ENCODE results near the gene FZD10. TPM values are rescaled to one million over a fixed set of nuclear protein-coding genes. Genes with fewer than 3 reads are reported as not detected.

Gene FZD10, protein sequence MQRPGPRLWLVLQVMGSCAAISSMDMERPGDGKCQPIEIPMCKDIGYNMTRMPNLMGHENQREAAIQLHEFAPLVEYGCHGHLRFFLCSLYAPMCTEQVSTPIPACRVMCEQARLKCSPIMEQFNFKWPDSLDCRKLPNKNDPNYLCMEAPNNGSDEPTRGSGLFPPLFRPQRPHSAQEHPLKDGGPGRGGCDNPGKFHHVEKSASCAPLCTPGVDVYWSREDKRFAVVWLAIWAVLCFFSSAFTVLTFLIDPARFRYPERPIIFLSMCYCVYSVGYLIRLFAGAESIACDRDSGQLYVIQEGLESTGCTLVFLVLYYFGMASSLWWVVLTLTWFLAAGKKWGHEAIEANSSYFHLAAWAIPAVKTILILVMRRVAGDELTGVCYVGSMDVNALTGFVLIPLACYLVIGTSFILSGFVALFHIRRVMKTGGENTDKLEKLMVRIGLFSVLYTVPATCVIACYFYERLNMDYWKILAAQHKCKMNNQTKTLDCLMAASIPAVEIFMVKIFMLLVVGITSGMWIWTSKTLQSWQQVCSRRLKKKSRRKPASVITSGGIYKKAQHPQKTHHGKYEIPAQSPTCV
- total RNA-seq (2021; ENCODE audit: unreplicated experiment) (not detected), Bru-seq, nascent RNA (not detected), BruChase-seq, experiment 1, labeled RNA remaining after a 2-hour chase (not detected), BruChase-seq, experiment 2, labeled RNA remaining after a 6-hour chase (not detected)
- not detected for polyA plus RNA-seq (2012; ENCODE audit: insufficient read length)
- long read RNA-seq, result 0 reads

DNA sequence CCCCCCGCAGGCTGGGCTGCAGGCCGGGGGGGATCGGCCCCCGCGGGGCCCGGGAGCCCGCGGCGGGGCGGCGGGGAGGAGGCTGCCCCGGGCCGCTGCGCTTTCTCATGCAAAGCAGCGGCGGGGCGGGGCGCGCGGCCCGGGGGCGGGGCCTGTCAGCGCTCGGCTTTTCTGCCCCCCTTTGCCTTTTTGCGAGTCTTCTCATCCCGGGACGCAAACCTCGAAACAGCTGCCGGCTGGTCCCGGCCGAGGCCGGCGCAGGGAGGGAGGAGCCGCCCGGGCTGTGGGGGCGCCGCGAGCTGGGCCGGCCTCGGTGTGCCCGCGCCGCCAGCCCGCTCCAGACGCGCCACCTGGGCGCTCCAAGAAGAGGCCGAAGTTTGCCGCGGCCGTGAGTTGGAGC, at the start of gene FZD10:
Gene FZD10 (plus strand): TSS at position 198 of the 400 bp plus-strand sequence. CDS start 479 bp downstream, outside the sequence.
- H3K4me3 ChIP-seq (ENCODE audit: low read depth in 2 of 2, low read length in 2 of 2), result no peak within 1 kb of the TSS
- ChIA-PET CTCF (no interaction called here), POLR2A (no interaction called here)
- TF ChIP-seq, protein P1, sequence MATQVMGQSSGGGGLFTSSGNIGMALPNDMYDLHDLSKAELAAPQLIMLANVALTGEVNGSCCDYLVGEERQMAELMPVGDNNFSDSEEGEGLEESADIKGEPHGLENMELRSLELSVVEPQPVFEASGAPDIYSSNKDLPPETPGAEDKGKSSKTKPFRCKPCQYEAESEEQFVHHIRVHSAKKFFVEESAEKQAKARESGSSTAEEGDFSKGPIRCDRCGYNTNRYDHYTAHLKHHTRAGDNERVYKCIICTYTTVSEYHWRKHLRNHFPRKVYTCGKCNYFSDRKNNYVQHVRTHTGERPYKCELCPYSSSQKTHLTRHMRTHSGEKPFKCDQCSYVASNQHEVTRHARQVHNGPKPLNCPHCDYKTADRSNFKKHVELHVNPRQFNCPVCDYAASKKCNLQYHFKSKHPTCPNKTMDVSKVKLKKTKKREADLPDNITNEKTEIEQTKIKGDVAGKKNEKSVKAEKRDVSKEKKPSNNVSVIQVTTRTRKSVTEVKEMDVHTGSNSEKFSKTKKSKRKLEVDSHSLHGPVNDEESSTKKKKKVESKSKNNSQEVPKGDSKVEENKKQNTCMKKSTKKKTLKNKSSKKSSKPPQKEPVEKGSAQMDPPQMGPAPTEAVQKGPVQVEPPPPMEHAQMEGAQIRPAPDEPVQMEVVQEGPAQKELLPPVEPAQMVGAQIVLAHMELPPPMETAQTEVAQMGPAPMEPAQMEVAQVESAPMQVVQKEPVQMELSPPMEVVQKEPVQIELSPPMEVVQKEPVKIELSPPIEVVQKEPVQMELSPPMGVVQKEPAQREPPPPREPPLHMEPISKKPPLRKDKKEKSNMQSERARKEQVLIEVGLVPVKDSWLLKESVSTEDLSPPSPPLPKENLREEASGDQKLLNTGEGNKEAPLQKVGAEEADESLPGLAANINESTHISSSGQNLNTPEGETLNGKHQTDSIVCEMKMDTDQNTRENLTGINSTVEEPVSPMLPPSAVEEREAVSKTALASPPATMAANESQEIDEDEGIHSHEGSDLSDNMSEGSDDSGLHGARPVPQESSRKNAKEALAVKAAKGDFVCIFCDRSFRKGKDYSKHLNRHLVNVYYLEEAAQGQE (IDR thresholded peaks at IDR 0.05; ENCODE audit: insufficient read depth in 1 of 2, low read depth in 2 of 2, low read length in 1 of 2), result no peak
- TF ChIP-seq POLR2AphosphoS5 (IDR thresholded peaks at IDR 0.05; ENCODE audit: low read depth, low read length) (no peak), TCF7L2 (IDR thresholded peaks at IDR 0.05; ENCODE audit: low read depth, low read length) (no peak)
- DNase-seq (ENCODE audit: low read depth, low spot score), result no peak
- in situ Hi-C loops (cut with HindIII; ENCODE audit: low pct_unique_long_range_greater_than_20kb, low sequenced_read_pairs) (no loop called here), intact Hi-C loops (cut with micrococcal nuclease; ENCODE audit: unreplicated experiment) (no loop called here)
- H3K4me1 ChIP-seq (ENCODE audit: control insufficient read depth, insufficient read depth, low read length), result no peaks in the 10 kb centered on the region
- H3K36me3 ChIP-seq (ENCODE audit: control insufficient read depth, insufficient read depth, low read length), result no peaks in the 10 kb centered on the region
- BruUV-seq (replicated peaks), result no TSS peak
- no peak within 1 kb of the TSS for H3K27ac ChIP-seq (ENCODE audit: low read length)
- H3K27me3 ChIP-seq (ENCODE audit: control insufficient read depth, insufficient read depth, low read length), result peaks cover 5% of the 10 kb centered on the region
- no peak for ATAC-seq
- H3K9me3 ChIP-seq (ENCODE audit: control insufficient read depth, insufficient read depth, low read depth, low read length), result no peaks in the 10 kb centered on the region

DNA sequence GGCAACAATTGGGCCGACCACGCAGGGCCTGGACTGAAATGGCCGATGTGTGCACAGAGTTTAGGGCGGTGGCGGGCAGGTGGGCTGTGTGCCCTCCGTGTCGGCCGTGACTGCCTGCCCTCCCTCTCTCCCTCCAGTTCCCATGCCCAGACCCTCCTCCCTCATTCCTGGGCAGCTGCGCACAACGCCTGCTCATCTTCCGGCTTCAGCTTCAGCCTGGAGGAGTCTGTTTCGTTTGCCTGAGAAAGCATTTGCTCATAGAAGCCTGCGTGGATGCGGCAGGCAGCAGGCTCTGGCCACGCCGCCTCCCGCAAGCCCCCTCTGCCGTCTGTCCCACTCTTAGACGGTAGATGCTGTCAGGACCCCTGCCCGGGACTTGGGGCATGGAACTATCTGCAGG, 47.3 kb upstream of the FZD10 start:
- ATAC-seq, result no peak
- Histone ChIP-seq H3K36me3 (ENCODE audit: control insufficient read depth, insufficient read depth, low read length) (no peaks in the 10 kb centered on the region), H3K27ac (ENCODE audit: low read length) (no peak overlapping the region), H3K4me3 (ENCODE audit: low read depth in 2 of 2, low read length in 2 of 2) (no peak overlapping the region), H3K27me3 (ENCODE audit: control insufficient read depth, insufficient read depth, low read length) (no peaks in the 10 kb centered on the region), H3K4me1 (ENCODE audit: control insufficient read depth, insufficient read depth, low read length) (no peaks in the 10 kb centered on the region), H3K9me3 (ENCODE audit: control insufficient read depth, insufficient read depth, low read depth, low read length) (no peaks in the 10 kb centered on the region)
- no peak for DNase-seq (ENCODE audit: low read depth, low spot score)
- BruUV-seq (replicated peaks), result no TSS peak
- ChIA-PET POLR2A (no interaction called here), CTCF (no interaction called here)
- intact Hi-C loops (cut with micrococcal nuclease; ENCODE audit: unreplicated experiment), result no loop called here
- TF ChIP-seq, protein P2, sequence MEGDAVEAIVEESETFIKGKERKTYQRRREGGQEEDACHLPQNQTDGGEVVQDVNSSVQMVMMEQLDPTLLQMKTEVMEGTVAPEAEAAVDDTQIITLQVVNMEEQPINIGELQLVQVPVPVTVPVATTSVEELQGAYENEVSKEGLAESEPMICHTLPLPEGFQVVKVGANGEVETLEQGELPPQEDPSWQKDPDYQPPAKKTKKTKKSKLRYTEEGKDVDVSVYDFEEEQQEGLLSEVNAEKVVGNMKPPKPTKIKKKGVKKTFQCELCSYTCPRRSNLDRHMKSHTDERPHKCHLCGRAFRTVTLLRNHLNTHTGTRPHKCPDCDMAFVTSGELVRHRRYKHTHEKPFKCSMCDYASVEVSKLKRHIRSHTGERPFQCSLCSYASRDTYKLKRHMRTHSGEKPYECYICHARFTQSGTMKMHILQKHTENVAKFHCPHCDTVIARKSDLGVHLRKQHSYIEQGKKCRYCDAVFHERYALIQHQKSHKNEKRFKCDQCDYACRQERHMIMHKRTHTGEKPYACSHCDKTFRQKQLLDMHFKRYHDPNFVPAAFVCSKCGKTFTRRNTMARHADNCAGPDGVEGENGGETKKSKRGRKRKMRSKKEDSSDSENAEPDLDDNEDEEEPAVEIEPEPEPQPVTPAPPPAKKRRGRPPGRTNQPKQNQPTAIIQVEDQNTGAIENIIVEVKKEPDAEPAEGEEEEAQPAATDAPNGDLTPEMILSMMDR (IDR thresholded peaks at IDR 0.05), result no peak
- TF ChIP-seq SIN3A (IDR thresholded peaks at IDR 0.05; ENCODE audit: borderline replicate concordance, insufficient read depth, low read depth, low read length), result no peak
- TF ChIP-seq TCF7L2 (IDR thresholded peaks at IDR 0.05; ENCODE audit: low read depth, low read length), result no peak
- TF ChIP-seq POLR2AphosphoS5 (IDR thresholded peaks at IDR 0.05; ENCODE audit: low read depth, low read length), result no peak
- in situ Hi-C loops (cut with HindIII; ENCODE audit: low pct_unique_long_range_greater_than_20kb, low sequenced_read_pairs), result no loop called here
